H9 (cell line): ENCODE results near the gene ETDB. TPM values are rescaled to one million over a fixed set of nuclear protein-coding genes. Genes with fewer than 3 reads are reported as not detected.
"Not testable (repeated sequence)": the region's sequence is repeated elsewhere in the genome, so short reads cannot be mapped to it uniquely, and the experiment has no call there.

Source experiments
- DNase-seq: peaks from one replicate; pipeline ENCODE4 v3.0.0-alpha.2; 2017
- H2AFZ ChIP-seq: one replicate; pipeline ENCODE4 v1.6.1; 2013; ENCODE audit warnings: mild to moderate bottlenecking, low read length, control low read depth, moderate library complexity
- H2AK5ac ChIP-seq: 2 replicates; pipeline ENCODE4 v1.6.1; 2013; ENCODE audit warnings: low read length, control low read depth, mixed read lengths; ENCODE audit not compliant: insufficient read length
- H2BK120ac ChIP-seq: one replicate; pipeline ENCODE4 v1.6.1; 2013; ENCODE audit warnings: low read depth, mild to moderate bottlenecking, low read length, control low read depth, inconsistent platforms; ENCODE audit not compliant: poor library complexity, severe bottlenecking
- H2BK12ac ChIP-seq: 2 replicates; pipeline ENCODE4 v1.6.1; 2013; ENCODE audit warnings: low read length, control low read depth, mixed read lengths, low read depth; ENCODE audit not compliant: insufficient read length
- H2BK15ac ChIP-seq: 2 replicates; pipeline ENCODE4 v1.6.1; 2013; ENCODE audit warnings: low read depth, low read length, control low read depth
- H2BK20ac ChIP-seq: one replicate; pipeline ENCODE4 v1.6.1; 2013; ENCODE audit warnings: low read depth, mild to moderate bottlenecking, low read length, control low read depth, inconsistent platforms; ENCODE audit not compliant: poor library complexity, severe bottlenecking
- H2BK5ac ChIP-seq: 2 replicates; pipeline ENCODE4 v1.6.1; 2013; ENCODE audit warnings: low read length, control low read depth, mixed read lengths; ENCODE audit not compliant: insufficient read length
- H3K14ac ChIP-seq: 2 replicates; pipeline ENCODE4 v1.6.1; 2013; ENCODE audit warnings: low read length, control low read depth; ENCODE audit not compliant: insufficient read depth
- H3K18ac ChIP-seq: 2 replicates; pipeline ENCODE4 v1.6.1; 2013; ENCODE audit warnings: low read depth, mild to moderate bottlenecking, mixed read lengths, low read length, control low read depth; ENCODE audit not compliant: insufficient read length
- H3K23ac ChIP-seq: 2 replicates; pipeline ENCODE4 v1.6.1; 2013; ENCODE audit warnings: low read length, control low read depth, mixed read lengths, low read depth; ENCODE audit not compliant: insufficient read length
- H3K23me2 ChIP-seq: 2 replicates; pipeline ENCODE4 v1.6.1; 2013; ENCODE audit warnings: low read depth, mild to moderate bottlenecking, mixed read lengths, low read length, control low read depth; ENCODE audit not compliant: insufficient read length, poor library complexity, severe bottlenecking
- H3K27ac ChIP-seq: 2 replicates; pipeline ENCODE4 v1.5.1; 2013; ENCODE audit warnings: low read length, control low read depth, mixed read lengths, low read depth; ENCODE audit not compliant: insufficient read length
- H3K27me3 ChIP-seq: 2 replicates; pipeline ENCODE4 v1.6.1; 2013; ENCODE audit warnings: low read length, control low read depth, inconsistent platforms; ENCODE audit not compliant: insufficient read depth
- H3K4ac ChIP-seq: 2 replicates; pipeline ENCODE4 v1.6.1; 2013; ENCODE audit warnings: low read depth, mild to moderate bottlenecking, control low read depth, inconsistent platforms, low read length, moderate library complexity
- H3K4me1 ChIP-seq: 2 replicates; pipeline ENCODE4 v1.6.1; 2013; ENCODE audit warnings: low read length, control low read depth, inconsistent platforms; ENCODE audit not compliant: insufficient read depth
- H3K4me2 ChIP-seq: 2 replicates; pipeline ENCODE4 v1.6.1; 2013; ENCODE audit warnings: low read length, control low read depth, mixed read lengths; ENCODE audit not compliant: insufficient read length, insufficient read depth
- H3K56ac ChIP-seq: 2 replicates; pipeline ENCODE4 v1.6.1; 2013; ENCODE audit warnings: low read depth, mild to moderate bottlenecking, mixed read lengths, low read length, control low read depth; ENCODE audit not compliant: insufficient read length
- H3K79me1 ChIP-seq: 2 replicates; pipeline ENCODE4 v1.6.1; 2013; ENCODE audit warnings: low read depth, mild to moderate bottlenecking, moderate library complexity, low read length, control low read depth, inconsistent platforms; ENCODE audit not compliant: insufficient read depth, poor library complexity, severe bottlenecking
- H3K79me2 ChIP-seq: 2 replicates; pipeline ENCODE4 v1.6.1; 2013; ENCODE audit warnings: low read length, control low read depth, inconsistent platforms; ENCODE audit not compliant: insufficient read depth
- H3K9ac ChIP-seq: 2 replicates; pipeline ENCODE4 v1.6.1; 2013; ENCODE audit warnings: low read length, control low read depth, mixed read lengths; ENCODE audit not compliant: insufficient read length; ENCODE audit errors: extremely low read depth
- H3K9me3 ChIP-seq: one replicate; pipeline ENCODE4 v1.6.1; 2013; ENCODE audit warnings: low read depth, low read length, inconsistent platforms; ENCODE audit not compliant: control insufficient read depth
- H3T11ph ChIP-seq: one replicate; pipeline ENCODE4 v1.6.1; 2013; ENCODE audit warnings: mild to moderate bottlenecking, low read length, control low read depth, inconsistent platforms
- H4K20me1 ChIP-seq: one replicate; pipeline ENCODE4 v1.6.1; 2013; ENCODE audit not compliant: control insufficient read depth, insufficient read length, insufficient read depth
- H4K5ac ChIP-seq: 2 replicates; pipeline ENCODE4 v1.6.1; 2013; ENCODE audit warnings: low read depth, mild to moderate bottlenecking, mixed read lengths, low read length, control low read depth; ENCODE audit not compliant: insufficient read length
- H4K8ac ChIP-seq: replicated peaks from 2 replicates; pipeline ENCODE4 v1.6.1; 2013; ENCODE audit warnings: low read length, control low read depth, mixed read lengths, low read depth; ENCODE audit not compliant: insufficient read length
- H4K91ac ChIP-seq: 2 replicates; pipeline ENCODE4 v1.6.1; 2013; ENCODE audit warnings: low read depth, mild to moderate bottlenecking, moderate library complexity, mixed read lengths, low read length, control low read depth; ENCODE audit not compliant: insufficient read length
- H3K27ac Mint-ChIP-seq, 3 experiments: 2 replicates in 2 of 3; 3 replicates in 1 of 3; pipeline ENCODE4 v1.8.0; 2020 to 2021; ENCODE audit warnings: mixed read lengths in 3 of 3, mild to moderate bottlenecking in 1 of 3, moderate library complexity in 1 of 3
- H3K27me3 Mint-ChIP-seq: 2 replicates; pipeline ENCODE4 v1.8.0; 2021; ENCODE audit warnings: low read depth, mild to moderate bottlenecking, moderate library complexity, mixed read lengths
- H3K36me3 Mint-ChIP-seq, 3 experiments: 2 replicates in 2 of 3; 3 replicates in 1 of 3; pipeline ENCODE4 v1.8.0; 2020 to 2021; ENCODE audit warnings: low read depth in 3 of 3, mixed read lengths in 3 of 3; ENCODE audit not compliant: insufficient read depth in 1 of 3
- H3K4me1 Mint-ChIP-seq, 2 experiments: 2 replicates each; pipeline ENCODE4 v1.8.0; 2020; ENCODE audit warnings: mixed read lengths in 2 of 2
- H3K4me3 Mint-ChIP-seq, 2 experiments: 2 replicates in 1 of 2; 3 replicates in 1 of 2; pipeline ENCODE4 v1.8.0; 2020 to 2021; ENCODE audit warnings: mild to moderate bottlenecking in 2 of 2, mixed read lengths in 2 of 2, moderate library complexity in 1 of 2
- H3K9me3 Mint-ChIP-seq, 2 experiments: 2 replicates in 1 of 2; 3 replicates in 1 of 2; pipeline ENCODE4 v1.8.0; 2020; ENCODE audit warnings: mild to moderate bottlenecking in 2 of 2, mixed read lengths in 2 of 2, moderate library complexity in 1 of 2
- whole genome bisulfite sequencing: extraction: QIAGEN DNeasy Blood & Tissue Kit; methylation state at CpG from one replicate; pipeline ENCODE4 v1.1.7; 2013; ENCODE audit warnings: missing lambda C conversion rate, low lambda C conversion rate, mixed read lengths; ENCODE audit not compliant: insufficient read length; ENCODE audit errors: extremely low coverage; 5-methylcytosine and 5-hydroxymethylcytosine counted together
- long read RNA-seq: library from polyadenylated mRNA; unstranded; transcript quantifications from one replicate; pipeline ENCODE4 v2.0.0, GENCODE V29; 2020
- total RNA-seq: library from RNA; stranded (reverse); gene quantifications from 2 replicates; pipeline ENCODE4 v1.2.1, GENCODE V29; 2021

ETDB gene
- total RNA-seq, result not detected in 2 replicates
- long read RNA-seq, result 0 reads

- H3K79me1 ChIP-seq, H4K20me1 ChIP-seq, H2AK5ac ChIP-seq, H3K27ac ChIP-seq, H3K27me3 Mint-ChIP-seq, DNase-seq, H3K14ac ChIP-seq, H2BK15ac ChIP-seq, H3K9ac ChIP-seq, H3K9me3 ChIP-seq, H3T11ph ChIP-seq, H3K56ac ChIP-seq, H3K4ac ChIP-seq, H4K91ac ChIP-seq, H3K9me3 Mint-ChIP-seq, H4K5ac ChIP-seq, H2BK120ac ChIP-seq, H3K23ac ChIP-seq, H3K79me2 ChIP-seq, H3K23me2 ChIP-seq, H3K4me1 Mint-ChIP-seq, H2BK12ac ChIP-seq, H2AFZ ChIP-seq, H2BK20ac ChIP-seq, H3K27me3 ChIP-seq, H3K4me2 ChIP-seq, H3K4me1 ChIP-seq, H4K8ac ChIP-seq, H3K4me3 Mint-ChIP-seq, H3K18ac ChIP-seq, H3K27ac Mint-ChIP-seq, H3K36me3 Mint-ChIP-seq, H2BK5ac ChIP-seq: not testable (repeated sequence)
- WGBS, result no CpG with 5 or more reads among the region's 1 CpG
Measured at GRCh38 chrX:135120056-135120576, at the start of gene ETDB. Gene ETDB (minus strand): TSS chrX:135120526. CDS start chrX:135119261, 1,265 bp downstream.

DNA sequence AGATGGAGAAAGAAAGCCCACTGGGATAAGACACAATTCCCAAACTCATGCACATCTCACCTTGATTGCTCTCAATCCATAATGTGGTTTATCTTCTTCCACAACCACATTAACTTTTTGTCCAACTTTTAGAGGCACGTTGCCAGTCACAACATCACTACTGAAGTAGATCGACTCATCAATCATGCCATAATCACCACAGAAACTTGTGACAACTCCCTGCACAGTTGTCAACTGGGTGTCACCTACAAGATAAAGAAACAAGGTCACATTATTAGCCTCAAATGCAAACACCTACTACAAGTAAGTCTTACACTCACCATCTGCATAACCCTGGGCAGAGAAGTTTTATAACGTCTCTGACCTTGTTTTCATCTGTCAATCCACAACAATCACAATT is 49.2 kb upstream of the ETDB start:
- H3K23me2 ChIP-seq, H3K56ac ChIP-seq, H2BK120ac ChIP-seq, DNase-seq, H3K18ac ChIP-seq, H3K4me3 Mint-ChIP-seq, H2BK20ac ChIP-seq, H3K27me3 ChIP-seq, H3K4ac ChIP-seq, H3K36me3 Mint-ChIP-seq, H2BK15ac ChIP-seq, H2AFZ ChIP-seq, H3K79me2 ChIP-seq, H3K27ac Mint-ChIP-seq, H2AK5ac ChIP-seq, H3K23ac ChIP-seq, H3K79me1 ChIP-seq, H3K9ac ChIP-seq, H3K27ac ChIP-seq, H4K91ac ChIP-seq, H4K5ac ChIP-seq, H4K20me1 ChIP-seq, H2BK5ac ChIP-seq, H4K8ac ChIP-seq, H3K4me2 ChIP-seq, H3K4me1 ChIP-seq, H2BK12ac ChIP-seq, H3T11ph ChIP-seq, H3K14ac ChIP-seq, H3K4me1 Mint-ChIP-seq, H3K27me3 Mint-ChIP-seq: not testable (repeated sequence)
- peaks cover 49 to 55% of the 10 kb centered on the region in 2 experiments for H3K9me3 Mint-ChIP-seq
- WGBS, result no CpG with 5 or more reads among the region's 3 CpGs
- H3K9me3 ChIP-seq, result peaks cover 37% of the 10 kb centered on the region
